ENCODE data around the gene CLNS1A.
"Not testable (repeated sequence)": the region's sequence is repeated elsewhere in the genome, so short reads cannot be mapped to it uniquely, and the experiment has no call there.

The CLNS1A gene

DNA sequence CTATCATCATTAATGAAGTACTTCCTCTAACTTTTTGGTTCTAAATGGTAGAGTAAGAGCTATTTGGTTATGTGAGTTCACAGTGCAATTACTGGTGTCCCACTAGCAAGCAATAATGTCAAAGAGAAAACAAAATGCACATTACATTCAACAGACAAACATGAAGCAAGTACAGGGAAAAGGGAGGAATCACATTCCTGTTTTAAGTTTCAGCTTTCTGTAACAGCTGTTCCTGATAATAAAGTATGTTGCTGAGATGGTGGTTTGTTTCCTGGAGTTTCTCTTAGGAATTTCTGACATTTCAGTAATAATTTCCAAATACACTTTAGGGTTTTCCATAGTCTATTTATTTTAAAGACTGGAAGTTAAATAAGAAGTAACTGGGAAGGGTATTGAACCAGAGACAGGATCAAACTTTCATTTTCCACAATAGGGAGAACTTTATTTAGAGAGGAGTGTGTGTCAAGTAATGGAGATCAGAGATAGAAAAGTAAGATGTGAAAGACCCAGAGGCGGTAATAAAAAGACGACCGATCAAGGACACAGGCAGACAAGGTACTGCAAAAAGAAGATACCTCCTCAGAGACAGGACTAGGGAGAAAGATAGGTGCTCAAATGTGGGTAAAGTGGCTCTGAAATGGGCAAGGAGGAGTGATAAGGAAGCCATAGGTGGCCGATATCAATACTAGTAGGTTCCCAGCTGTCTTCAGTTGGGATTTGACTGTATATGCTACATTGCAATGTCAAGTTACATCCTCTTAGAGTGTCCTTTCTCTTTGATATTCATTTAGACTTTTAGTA lies 20.8 kb upstream of the CLNS1A start:
- Histone ChIP-seq H3K36me3 (ENCODE audit: control insufficient read depth in 2 of 2, insufficient read depth in 2 of 2, low read length in 2 of 2) (no peaks in the 10 kb centered on the region), H3K27ac (ENCODE audit: low read depth in 2 of 2, low read length in 2 of 2) (no peak overlapping the region), H3K27me3 (ENCODE audit: control insufficient read depth in 2 of 2, insufficient read depth in 2 of 2, low read length in 2 of 2) (no peaks in the 10 kb centered on the region), H3K4me1 (ENCODE audit: control insufficient read depth in 2 of 2, insufficient read depth in 2 of 2, low read length in 2 of 2) (no peaks in the 10 kb centered on the region), H3K9me3 (ENCODE audit: control insufficient read depth in 2 of 2, low read length in 2 of 2) (no peaks in the 10 kb centered on the region), H3K9ac (ENCODE audit: low read depth in 1 of 2, low read length in 2 of 2) (no peak overlapping the region), H3K4me3 (ENCODE audit: low read length in 2 of 2) (no peak overlapping the region)

DNA sequence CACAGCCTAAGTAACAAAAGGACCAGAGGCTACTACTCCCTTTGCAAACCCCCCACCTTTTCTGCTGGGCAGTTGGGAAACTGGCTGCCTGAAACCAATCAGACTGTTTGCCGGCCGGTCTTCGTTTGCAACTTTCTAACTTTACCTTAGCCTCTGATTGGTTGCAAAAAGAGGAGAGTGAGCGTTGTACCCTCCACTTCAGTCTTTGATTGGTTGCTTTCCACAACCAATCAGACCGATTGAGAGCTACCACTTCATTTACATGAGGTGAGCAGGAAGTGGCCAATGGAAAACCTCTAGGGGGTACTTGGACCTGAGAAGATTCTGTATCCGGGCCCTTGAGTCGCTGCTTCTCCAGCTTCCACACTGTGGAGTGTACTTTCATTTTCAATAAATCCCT lies 18.8 kb upstream of the CLNS1A start:
- Histone ChIP-seq H3K36me3 (ENCODE audit: control insufficient read depth in 2 of 2, insufficient read depth in 2 of 2, low read length in 2 of 2) (no peaks in the 10 kb centered on the region), H3K4me3 (ENCODE audit: low read length in 2 of 2) (no peak overlapping the region), H3K27ac (ENCODE audit: low read depth in 2 of 2, low read length in 2 of 2) (no peak overlapping the region), H3K9me3 (ENCODE audit: control insufficient read depth in 2 of 2, low read length in 2 of 2) (no peaks in the 10 kb centered on the region), H3K9ac (ENCODE audit: low read depth in 1 of 2, low read length in 2 of 2) (no peak overlapping the region), H3K4me1 (ENCODE audit: control insufficient read depth in 2 of 2, insufficient read depth in 2 of 2, low read length in 2 of 2) (no peaks in the 10 kb centered on the region), H3K27me3 (ENCODE audit: control insufficient read depth in 2 of 2, insufficient read depth in 2 of 2, low read length in 2 of 2) (no peaks in the 10 kb centered on the region)

DNA sequence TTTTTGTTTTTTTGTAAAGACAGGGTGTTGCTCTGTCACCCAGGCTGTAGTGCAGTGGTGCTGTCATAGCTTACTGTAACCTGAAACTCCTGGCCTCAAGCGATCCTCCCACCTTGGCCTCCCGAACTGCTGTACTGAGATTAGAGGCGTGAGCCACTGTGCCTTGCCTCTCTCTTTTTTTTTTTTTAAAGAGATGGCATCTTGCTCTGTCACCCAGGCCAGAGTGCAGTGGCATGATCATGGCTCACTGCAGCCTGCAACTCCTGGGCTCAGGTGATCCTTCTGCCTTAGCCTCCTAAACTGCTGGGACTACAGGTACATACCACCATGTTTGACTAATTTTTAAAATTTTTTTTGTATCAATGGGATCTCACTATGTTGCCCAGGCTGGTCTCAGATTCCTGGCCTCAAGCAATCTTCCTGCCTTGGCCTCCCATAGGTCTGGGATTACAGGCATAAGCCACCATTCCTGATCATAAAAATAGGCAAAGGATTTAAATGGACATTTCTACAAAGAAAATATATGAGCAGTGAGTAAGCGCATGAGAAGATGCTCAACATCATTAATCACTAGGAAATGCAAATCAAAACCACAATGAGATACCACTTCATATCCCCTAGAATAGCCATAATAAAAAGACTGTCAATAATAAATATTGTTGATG lies 17.3 kb upstream of the CLNS1A start:
- H3K9me3 ChIP-seq (ENCODE audit: control insufficient read depth in 2 of 2, low read length in 2 of 2), result no peaks in the 10 kb centered on the region
- no peaks in the 10 kb centered on the region for H3K27me3 ChIP-seq (ENCODE audit: control insufficient read depth in 2 of 2, insufficient read depth in 2 of 2, low read length in 2 of 2)
- H3K9ac ChIP-seq (ENCODE audit: low read depth in 1 of 2, low read length in 2 of 2), result no peak overlapping the region
- no peaks in the 10 kb centered on the region for H3K4me1 ChIP-seq (ENCODE audit: control insufficient read depth in 2 of 2, insufficient read depth in 2 of 2, low read length in 2 of 2)
- no peaks in the 10 kb centered on the region for H3K36me3 ChIP-seq (ENCODE audit: control insufficient read depth in 2 of 2, insufficient read depth in 2 of 2, low read length in 2 of 2)
- H3K27ac ChIP-seq (ENCODE audit: low read depth in 2 of 2, low read length in 2 of 2), result no peak overlapping the region
- no peak overlapping the region for H3K4me3 ChIP-seq (ENCODE audit: low read length in 2 of 2)

DNA sequence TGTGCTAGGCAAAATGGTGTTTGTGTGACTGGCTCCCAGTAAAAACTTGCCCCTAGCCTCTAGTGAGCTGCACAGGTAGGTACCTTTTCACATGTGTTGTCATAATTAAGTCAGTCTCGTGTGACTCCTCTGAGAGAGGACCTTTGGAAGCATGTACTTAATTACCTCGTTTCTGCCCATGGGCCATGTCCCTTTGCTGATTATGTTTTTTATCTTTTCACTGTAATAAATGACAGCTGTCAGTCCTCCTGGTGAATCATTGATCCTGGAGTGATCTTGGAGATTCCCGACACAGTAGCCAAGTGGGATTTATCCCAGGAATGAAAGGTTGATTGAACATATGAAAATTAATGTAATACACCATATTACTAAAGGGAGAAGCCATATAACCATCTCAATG lies 12.5 kb upstream of the CLNS1A start:
- Histone ChIP-seq H3K27ac (ENCODE audit: low read depth in 2 of 2, low read length in 2 of 2) (no peak overlapping the region), H3K36me3 (ENCODE audit: control insufficient read depth in 2 of 2, insufficient read depth in 2 of 2, low read length in 2 of 2) (no peaks in the 10 kb centered on the region), H3K27me3 (ENCODE audit: control insufficient read depth in 2 of 2, insufficient read depth in 2 of 2, low read length in 2 of 2) (no peaks in the 10 kb centered on the region), H3K4me1 (ENCODE audit: control insufficient read depth in 2 of 2, insufficient read depth in 2 of 2, low read length in 2 of 2) (no peaks in the 10 kb centered on the region), H3K9ac (ENCODE audit: low read depth in 1 of 2, low read length in 2 of 2) (no peak overlapping the region), H3K4me3 (ENCODE audit: low read length in 2 of 2) (no peak overlapping the region), H3K9me3 (ENCODE audit: control insufficient read depth in 2 of 2, low read length in 2 of 2) (no peaks in the 10 kb centered on the region)

DNA sequence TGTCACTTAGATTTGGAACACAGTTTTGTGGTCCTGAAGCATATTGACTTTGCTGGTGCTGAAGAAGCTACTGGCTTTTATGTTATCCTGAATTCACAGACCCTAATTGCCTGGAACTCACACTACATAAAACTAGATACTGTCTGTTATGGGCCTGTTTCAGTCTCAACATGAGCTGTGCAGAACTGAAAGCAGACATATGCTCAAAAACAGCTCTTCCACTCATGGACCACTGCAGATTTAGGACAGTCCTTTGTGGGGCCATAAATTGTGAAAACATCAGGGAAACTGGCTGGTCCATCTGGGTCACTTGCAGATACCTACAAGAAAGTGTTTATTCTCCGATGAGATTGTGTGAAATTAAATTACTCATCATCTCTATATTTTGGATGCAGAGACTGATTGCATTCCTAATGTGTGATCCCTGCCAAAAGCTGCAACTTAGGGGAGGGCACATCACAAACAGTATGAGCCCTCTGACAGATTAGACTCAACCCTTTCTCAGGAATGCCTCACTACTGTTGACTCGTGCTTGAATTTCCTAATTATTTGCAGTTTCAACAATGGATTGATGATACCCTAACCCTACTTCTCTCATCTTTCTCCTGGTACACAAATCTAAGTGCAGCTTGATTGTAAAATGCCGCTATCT lies 10.2 kb upstream of the CLNS1A start:
- H3K36me3 ChIP-seq (ENCODE audit: control insufficient read depth in 2 of 2, insufficient read depth in 2 of 2, low read length in 2 of 2), result no peaks in the 10 kb centered on the region
- H3K9me3 ChIP-seq (ENCODE audit: control insufficient read depth in 2 of 2, low read length in 2 of 2), result no peaks in the 10 kb centered on the region
- no peak overlapping the region for H3K27ac ChIP-seq (ENCODE audit: low read depth in 2 of 2, low read length in 2 of 2)
- H3K27me3 ChIP-seq (ENCODE audit: control insufficient read depth in 2 of 2, insufficient read depth in 2 of 2, low read length in 2 of 2), result no peaks in the 10 kb centered on the region
- no peak overlapping the region for H3K4me3 ChIP-seq (ENCODE audit: low read length in 2 of 2)
- H3K4me1 ChIP-seq (ENCODE audit: control insufficient read depth in 2 of 2, insufficient read depth in 2 of 2, low read length in 2 of 2), result no peaks in the 10 kb centered on the region
- H3K9ac ChIP-seq (ENCODE audit: low read depth in 1 of 2, low read length in 2 of 2), result no peak overlapping the region

DNA sequence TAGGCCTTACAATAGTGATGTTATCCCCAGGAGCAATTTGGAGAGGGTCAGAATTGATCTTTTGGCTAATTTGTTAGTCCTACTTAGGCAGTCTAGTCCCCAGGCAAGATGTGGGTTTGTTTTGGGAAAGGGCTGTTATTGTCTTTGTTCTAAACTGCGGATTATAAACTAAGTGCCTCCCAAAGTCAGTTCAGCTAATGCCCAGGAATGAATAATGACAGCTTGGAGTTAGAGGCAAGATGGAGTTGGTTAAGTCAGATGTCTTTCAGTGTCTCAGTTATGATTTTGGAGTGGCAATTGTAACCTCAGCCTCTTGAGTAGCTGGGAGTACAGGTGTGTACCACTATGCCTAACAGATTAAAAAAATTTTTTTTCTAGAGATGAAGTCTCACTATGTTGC lies 7.3 kb upstream of the CLNS1A start:
- H3K36me3 ChIP-seq (ENCODE audit: control insufficient read depth in 2 of 2, insufficient read depth in 2 of 2, low read length in 2 of 2), result no peaks in the 10 kb centered on the region
- H3K27me3 ChIP-seq (ENCODE audit: control insufficient read depth in 2 of 2, insufficient read depth in 2 of 2, low read length in 2 of 2), result no peaks in the 10 kb centered on the region
- no peaks in the 10 kb centered on the region for H3K9me3 ChIP-seq (ENCODE audit: control insufficient read depth in 2 of 2, low read length in 2 of 2)
- no peak overlapping the region for H3K4me3 ChIP-seq (ENCODE audit: low read length in 2 of 2)
- no peaks in the 10 kb centered on the region for H3K4me1 ChIP-seq (ENCODE audit: control insufficient read depth in 2 of 2, insufficient read depth in 2 of 2, low read length in 2 of 2)
- H3K27ac ChIP-seq (ENCODE audit: low read depth in 2 of 2, low read length in 2 of 2), result no peak overlapping the region
- no peak overlapping the region for H3K9ac ChIP-seq (ENCODE audit: low read depth in 1 of 2, low read length in 2 of 2)

DNA sequence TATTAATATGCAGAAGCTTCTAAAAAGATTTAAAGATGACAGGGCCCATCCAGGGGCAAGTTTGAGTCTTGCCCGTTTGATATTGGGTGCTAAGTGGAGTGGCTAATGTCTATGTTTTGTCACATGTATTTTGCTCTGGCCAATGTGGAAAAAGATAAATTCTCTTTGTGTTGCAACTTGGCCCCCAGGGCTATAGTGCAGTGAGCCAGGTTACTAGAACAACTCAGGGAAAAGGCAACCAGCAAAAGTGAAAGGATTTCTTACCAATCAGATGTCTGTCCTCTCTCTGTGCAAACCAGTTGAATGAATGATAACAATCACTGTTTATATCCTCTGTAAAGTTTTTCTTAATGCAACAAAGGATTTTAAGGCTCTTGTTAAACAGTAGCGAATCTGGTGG lies 4.6 kb upstream of the CLNS1A start:
- Histone ChIP-seq H3K9me3 (ENCODE audit: control insufficient read depth in 2 of 2, low read length in 2 of 2) (no peaks in the 10 kb centered on the region), H3K27me3 (ENCODE audit: control insufficient read depth in 2 of 2, insufficient read depth in 2 of 2, low read length in 2 of 2) (no peaks in the 10 kb centered on the region), H3K4me1 (ENCODE audit: control insufficient read depth in 2 of 2, insufficient read depth in 2 of 2, low read length in 2 of 2) (peaks cover 0 to 3% of the 10 kb centered on the region in 2 donors), H3K4me3 (ENCODE audit: low read length in 2 of 2) (no peak overlapping the region), H3K9ac (ENCODE audit: low read depth in 1 of 2, low read length in 2 of 2) (no peak overlapping the region), H3K27ac (ENCODE audit: low read depth in 2 of 2, low read length in 2 of 2) (no peak overlapping the region), H3K36me3 (ENCODE audit: control insufficient read depth in 2 of 2, insufficient read depth in 2 of 2, low read length in 2 of 2) (no peaks in the 10 kb centered on the region)

DNA sequence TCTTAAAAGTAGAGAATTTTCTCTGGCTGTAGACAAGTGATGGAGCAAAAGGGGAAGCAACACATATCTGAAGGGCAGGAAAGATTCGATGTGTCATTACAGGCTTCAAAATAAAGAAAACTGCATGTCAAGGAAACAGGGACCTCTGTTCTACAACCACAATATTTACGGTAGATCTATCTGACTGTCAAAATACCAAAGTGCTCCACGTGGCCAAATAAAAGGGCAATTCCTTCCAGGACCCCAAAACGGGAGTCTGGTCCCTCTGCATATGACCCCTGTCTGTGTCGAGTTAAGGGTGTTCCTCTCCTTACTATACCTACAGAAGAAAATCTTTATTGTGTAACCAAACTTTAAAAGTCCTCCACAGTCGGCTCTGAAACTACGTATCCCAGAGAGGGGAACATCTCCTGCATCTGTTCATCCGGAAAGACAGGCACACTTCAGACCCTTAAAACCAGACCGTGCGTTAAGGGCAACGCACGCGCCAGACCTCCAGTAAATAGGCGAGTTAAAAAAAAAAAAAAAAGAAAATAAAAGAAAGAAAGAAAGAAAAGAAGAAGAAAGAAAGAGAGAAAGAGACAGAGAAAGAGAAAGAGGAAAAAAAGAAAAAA lies 756 bp downstream of the CLNS1A start:
- H3K4me3 ChIP-seq (ENCODE audit: low read length in 2 of 2), result peak overlapping the region; percentile 90 to 93
- no peak overlapping the region for H3K27ac ChIP-seq (ENCODE audit: low read depth in 2 of 2, low read length in 2 of 2)
- peak overlapping the region; percentile 83 to 84 for H3K9ac ChIP-seq (ENCODE audit: low read depth in 1 of 2, low read length in 2 of 2)

DNA sequence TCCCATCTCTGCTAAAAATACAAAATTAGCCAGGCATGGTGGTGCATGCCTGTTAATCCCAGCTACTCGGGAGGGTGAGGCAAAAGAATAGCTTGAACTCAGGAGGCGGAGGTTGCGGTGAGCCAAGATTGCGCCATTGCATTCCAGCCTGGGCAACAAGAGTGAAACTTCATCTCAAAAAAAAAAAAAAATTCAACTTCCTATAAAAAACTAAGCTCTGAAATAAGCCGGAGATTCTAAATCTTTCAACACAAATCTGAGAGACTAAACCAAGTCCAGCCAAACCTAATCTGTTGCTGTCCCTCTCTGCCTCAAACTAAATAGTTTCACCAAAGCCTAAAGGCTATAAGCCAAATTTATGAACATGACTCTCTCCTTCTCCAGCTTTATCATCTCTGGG lies 3.7 kb downstream of the CLNS1A start:
- not testable (repeated sequence) for H3K27ac ChIP-seq (ENCODE audit: low read depth in 2 of 2, low read length in 2 of 2); H3K4me3 ChIP-seq (ENCODE audit: low read length in 2 of 2); H3K36me3 ChIP-seq (ENCODE audit: control insufficient read depth in 2 of 2, insufficient read depth in 2 of 2, low read length in 2 of 2); H3K27me3 ChIP-seq (ENCODE audit: control insufficient read depth in 2 of 2, insufficient read depth in 2 of 2, low read length in 2 of 2); H3K9ac ChIP-seq (ENCODE audit: low read depth in 1 of 2, low read length in 2 of 2); H3K9me3 ChIP-seq (ENCODE audit: control insufficient read depth in 2 of 2, low read length in 2 of 2)
- peaks cover 10 to 13% of the 10 kb centered on the region in 2 donors for H3K4me1 ChIP-seq (ENCODE audit: control insufficient read depth in 2 of 2, insufficient read depth in 2 of 2, low read length in 2 of 2)

More for the DNA sequence above, 756 bp downstream of the CLNS1A start:
- H3K9me3 ChIP-seq (ENCODE audit: control insufficient read depth in 2 of 2, low read length in 2 of 2), result no peaks in the 10 kb centered on the region
- no peaks in the 10 kb centered on the region for H3K27me3 ChIP-seq (ENCODE audit: control insufficient read depth in 2 of 2, insufficient read depth in 2 of 2, low read length in 2 of 2)
- H3K4me1 ChIP-seq (ENCODE audit: control insufficient read depth in 2 of 2, insufficient read depth in 2 of 2, low read length in 2 of 2), result peaks cover 10 to 13% of the 10 kb centered on the region in 2 donors
- H3K36me3 ChIP-seq (ENCODE audit: control insufficient read depth in 2 of 2, insufficient read depth in 2 of 2, low read length in 2 of 2), result no peaks in the 10 kb centered on the region

DNA sequence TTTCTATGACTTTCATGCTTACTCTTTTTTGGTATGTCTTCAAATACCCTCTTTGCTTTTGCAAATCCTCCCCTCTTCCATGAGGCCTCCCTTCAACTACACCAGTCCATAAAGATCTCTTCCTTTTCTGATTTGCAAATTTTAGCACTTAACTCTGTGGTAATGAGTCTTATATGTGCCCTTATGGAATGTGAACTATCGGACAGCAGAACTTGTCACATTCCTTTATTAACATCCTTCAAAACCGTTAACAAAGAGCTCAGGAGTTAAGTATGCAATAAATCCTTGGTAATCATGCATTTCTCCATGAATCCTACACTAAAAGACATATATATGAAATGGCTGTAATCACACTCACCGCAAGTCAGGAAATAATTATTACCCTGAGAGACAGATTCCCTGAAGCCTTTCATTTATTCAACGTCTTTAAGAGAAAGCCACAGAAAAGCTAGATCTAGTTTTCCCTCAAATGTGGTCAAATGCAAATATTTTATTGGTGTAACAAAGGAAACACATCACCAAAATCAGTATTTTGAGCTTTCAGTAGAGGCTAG lies 7.4 kb downstream of the CLNS1A start:
- Histone ChIP-seq H3K4me1 (ENCODE audit: control insufficient read depth in 2 of 2, insufficient read depth in 2 of 2, low read length in 2 of 2) (peaks cover 0 to 2% of the 10 kb centered on the region in 2 donors), H3K27ac (ENCODE audit: low read depth in 2 of 2, low read length in 2 of 2) (no peak overlapping the region), H3K9ac (ENCODE audit: low read depth in 1 of 2, low read length in 2 of 2) (no peak overlapping the region), H3K27me3 (ENCODE audit: control insufficient read depth in 2 of 2, insufficient read depth in 2 of 2, low read length in 2 of 2) (no peaks in the 10 kb centered on the region), H3K4me3 (ENCODE audit: low read length in 2 of 2) (no peak overlapping the region), H3K9me3 (ENCODE audit: control insufficient read depth in 2 of 2, low read length in 2 of 2) (no peaks in the 10 kb centered on the region), H3K36me3 (ENCODE audit: control insufficient read depth in 2 of 2, insufficient read depth in 2 of 2, low read length in 2 of 2) (peaks cover 4 to 9% of the 10 kb centered on the region in 2 donors)
